MG63 (cell line): ENCODE data around the gene AADAC. TPM values are rescaled to one million over a fixed set of nuclear protein-coding genes. Genes with fewer than 3 reads are reported as not detected.
"Not testable (repeated sequence)": the region's sequence is repeated elsewhere in the genome, so short reads cannot be mapped to it uniquely, and the experiment has no call there.

Source experiments
- DNase-seq: peaks from one replicate; pipeline ENCODE4 v3.0.0-alpha.2; 2020
- H3K27me3 ChIP-seq: fragments of 250-450 bp; sonication (Bioruptor Pico); 2 replicates; pipeline ENCODE4 v1.5.1; 2020; ENCODE audit warnings: mild to moderate bottlenecking, moderate library complexity
- H3K36me3 ChIP-seq: fragments of 250-450 bp; sonication (Bioruptor Pico); 2 replicates; pipeline ENCODE4 v1.5.1; 2020; ENCODE audit warnings: mild to moderate bottlenecking, moderate library complexity
- H3K4me3 ChIP-seq: fragments of 250-450 bp; sonication (Bioruptor Pico); 2 replicates; pipeline ENCODE4 v1.5.1; 2020; ENCODE audit warnings: mild to moderate bottlenecking, moderate library complexity
- H3K9me3 ChIP-seq: fragments of 250-450 bp; sonication (Bioruptor Pico); 2 replicates; pipeline ENCODE4 v1.5.1; 2020; ENCODE audit warnings: mild to moderate bottlenecking, moderate library complexity
- total RNA-seq: library from RNA; depleted of rRNA; stranded (reverse); fragments of >200 nt; shearing (Covaris generic); gene quantifications from 2 replicates; pipeline ENCODE4 v1.2.3, GENCODE V29; 2014; ENCODE audit warnings: low replicate concordance; rRNA removed

The AADAC gene, protein sequence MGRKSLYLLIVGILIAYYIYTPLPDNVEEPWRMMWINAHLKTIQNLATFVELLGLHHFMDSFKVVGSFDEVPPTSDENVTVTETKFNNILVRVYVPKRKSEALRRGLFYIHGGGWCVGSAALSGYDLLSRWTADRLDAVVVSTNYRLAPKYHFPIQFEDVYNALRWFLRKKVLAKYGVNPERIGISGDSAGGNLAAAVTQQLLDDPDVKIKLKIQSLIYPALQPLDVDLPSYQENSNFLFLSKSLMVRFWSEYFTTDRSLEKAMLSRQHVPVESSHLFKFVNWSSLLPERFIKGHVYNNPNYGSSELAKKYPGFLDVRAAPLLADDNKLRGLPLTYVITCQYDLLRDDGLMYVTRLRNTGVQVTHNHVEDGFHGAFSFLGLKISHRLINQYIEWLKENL
- not detected in 2 replicates for total RNA-seq

DNA sequence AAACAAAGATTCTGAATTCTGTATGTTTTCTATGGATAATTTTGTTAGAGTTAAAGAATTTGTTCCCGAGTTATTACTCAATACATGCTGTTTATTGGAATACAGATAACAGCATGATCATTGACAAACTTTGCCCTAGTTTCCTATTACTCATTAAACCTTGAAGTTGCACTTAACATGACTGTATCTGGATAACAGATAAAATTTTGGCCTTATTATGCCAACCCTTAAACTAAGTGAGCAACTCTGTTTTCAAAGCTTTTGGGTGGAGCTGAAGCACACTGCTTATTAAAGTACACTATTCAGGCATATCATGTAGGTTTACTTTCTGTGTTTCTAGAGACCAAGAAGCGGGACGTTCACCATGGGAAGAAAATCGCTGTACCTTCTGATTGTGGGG lies at the start of gene AADAC:
AADAC (plus strand) TSS at position 318 of the 400 bp plus-strand sequence; CDS start at position 365, 47 bp downstream.
- Histone ChIP-seq H3K36me3 (no peaks in the 10 kb centered on the region), H3K9me3 (no peaks in the 10 kb centered on the region; the same call in 1 of the 2 replicates), H3K27me3 (no peaks in the 10 kb centered on the region), H3K4me3 (no peak within 1 kb of the TSS)
- DNase-seq = no peak

- H3K4me3 ChIP-seq, H3K36me3 ChIP-seq, H3K9me3 ChIP-seq, DNase-seq, H3K27me3 ChIP-seq: not testable (repeated sequence)
Observed at GRCh38 chr3:151764699-151765098, 49.2 kb upstream of the AADAC start.

GRCh38 chr3:151765685-151766084 lies 48.2 kb upstream of the AADAC start:
- Histone ChIP-seq H3K27me3 (no peaks in the 10 kb centered on the region), H3K4me3 (no peak overlapping the region), H3K36me3 (no peaks in the 10 kb centered on the region), H3K9me3 (peaks cover 3% of the 10 kb centered on the region)
- DNase-seq = no peak

DNA sequence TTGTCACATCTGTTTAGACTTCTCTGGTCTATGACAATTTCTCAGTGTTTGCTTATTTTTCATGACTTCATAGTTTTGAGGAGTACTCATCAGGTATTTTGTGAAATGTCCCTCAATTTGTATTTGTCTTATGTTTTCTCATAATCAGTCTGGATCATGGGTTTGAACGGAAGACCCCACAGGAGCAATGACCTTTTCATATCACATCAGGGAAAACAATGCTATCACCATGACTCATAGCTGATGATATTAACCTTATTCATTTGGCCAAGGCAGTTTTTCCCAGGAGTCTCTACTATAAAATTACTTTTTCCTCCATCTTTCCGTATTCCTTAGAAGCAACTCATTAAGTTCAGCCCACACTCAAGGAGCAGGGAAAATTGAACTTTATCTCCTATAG lies 47.5 kb upstream of the AADAC start:
- no peak for DNase-seq
- no peak overlapping the region for H3K4me3 ChIP-seq
- no peaks in the 10 kb centered on the region for H3K27me3 ChIP-seq
- peaks cover 3% of the 10 kb centered on the region for H3K9me3 ChIP-seq
- H3K36me3 ChIP-seq = no peaks in the 10 kb centered on the region

- no peaks in the 10 kb centered on the region for H3K36me3 ChIP-seq
- H3K9me3 ChIP-seq = peaks cover 3% of the 10 kb centered on the region
- no peak overlapping the region for H3K4me3 ChIP-seq
- no peak for DNase-seq
- H3K27me3 ChIP-seq = no peaks in the 10 kb centered on the region
Observed at GRCh38 chr3:151768393-151768930, 45.5 kb upstream of the AADAC start.

DNA sequence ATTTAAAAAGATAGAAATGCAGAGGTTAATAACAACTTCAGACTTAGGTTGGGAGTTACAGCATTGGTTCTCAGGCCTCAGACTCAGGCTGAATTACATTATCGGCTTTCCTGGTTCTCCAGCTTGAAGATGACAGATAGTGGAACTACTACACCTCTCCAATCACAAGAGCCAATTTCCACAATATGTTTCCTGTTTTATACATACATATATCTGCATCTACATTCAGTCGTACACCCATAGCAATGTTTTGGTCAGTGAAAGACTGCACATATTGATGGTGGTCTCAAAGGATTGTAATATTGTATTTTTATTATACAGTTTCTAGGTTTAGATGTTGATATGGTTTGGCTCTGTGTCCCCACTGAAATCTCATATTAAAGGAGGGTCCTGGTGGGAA lies 44.7 kb upstream of the AADAC start:
- Histone ChIP-seq H3K4me3 (no peak overlapping the region), H3K27me3 (no peaks in the 10 kb centered on the region), H3K9me3 (peaks cover 3% of the 10 kb centered on the region), H3K36me3 (no peaks in the 10 kb centered on the region)
- DNase-seq = no peak

GRCh38 chr3:151770956-151771355 lies 43.0 kb upstream of the AADAC start:
- Histone ChIP-seq H3K36me3 (no peaks in the 10 kb centered on the region), H3K9me3 (no peaks in the 10 kb centered on the region), H3K27me3 (no peaks in the 10 kb centered on the region), H3K4me3 (no peak overlapping the region)
- peak; percentile 59 for DNase-seq

DNA sequence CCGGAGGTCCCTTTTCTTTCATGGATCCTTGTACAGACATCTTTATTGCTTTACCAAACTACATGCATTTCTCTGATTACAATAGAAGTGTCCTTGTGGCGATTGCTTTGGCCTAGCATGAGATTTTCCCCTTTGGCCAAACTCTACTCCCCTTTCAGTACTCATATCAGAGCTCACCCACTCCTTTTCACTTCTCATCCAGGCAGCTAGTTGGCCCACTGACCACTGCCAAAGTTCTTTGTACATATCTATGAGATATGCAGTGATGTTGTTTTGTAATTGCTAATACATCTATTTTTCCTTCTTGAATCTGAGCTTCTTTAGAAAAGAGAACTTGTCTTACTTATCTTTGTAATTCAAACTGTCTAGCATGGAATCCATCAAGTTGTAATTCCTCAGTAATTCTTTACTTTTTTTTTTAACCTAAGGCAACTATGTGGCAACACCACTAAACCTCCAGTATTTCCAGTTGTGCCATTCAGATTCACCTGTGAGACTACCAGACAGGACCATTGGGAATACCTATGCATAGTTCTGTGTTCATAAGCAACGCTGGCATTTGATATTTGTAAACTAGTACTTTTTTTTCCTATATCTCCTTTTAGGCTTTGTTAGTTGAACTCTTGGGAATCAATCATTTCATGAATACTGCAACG lies 41.0 kb upstream of the AADAC start:
- no peak for DNase-seq
- Histone ChIP-seq H3K27me3 (no peaks in the 10 kb centered on the region), H3K36me3 (no peaks in the 10 kb centered on the region), H3K4me3 (no peak overlapping the region), H3K9me3 (no peaks in the 10 kb centered on the region)

DNA sequence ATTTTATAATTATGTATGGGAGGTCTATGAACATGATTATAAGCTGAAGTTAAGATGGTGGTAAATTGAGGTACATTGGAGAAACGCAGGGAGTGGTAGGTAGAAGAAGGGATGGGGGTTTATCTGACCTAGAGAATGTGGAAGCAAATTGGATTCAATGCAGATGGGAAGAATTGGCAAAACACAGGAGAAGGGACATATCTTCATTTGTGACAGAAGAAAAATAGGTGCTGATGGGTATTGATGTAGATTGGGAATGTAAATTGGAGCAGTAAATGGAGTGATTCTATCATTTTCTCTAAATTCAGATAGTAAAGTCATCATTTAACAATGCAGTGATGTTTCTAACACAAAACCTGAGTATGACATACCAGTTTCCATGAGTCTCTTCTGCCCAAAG lies 39.7 kb upstream of the AADAC start:
- no peak for DNase-seq
- Histone ChIP-seq H3K4me3 (no peak overlapping the region), H3K9me3 (no peaks in the 10 kb centered on the region), H3K36me3 (no peaks in the 10 kb centered on the region), H3K27me3 (no peaks in the 10 kb centered on the region)

GRCh38 chr3:151774910-151775309 lies 39.0 kb upstream of the AADAC start:
- Histone ChIP-seq H3K9me3 (no peaks in the 10 kb centered on the region), H3K27me3 (no peaks in the 10 kb centered on the region), H3K36me3 (no peaks in the 10 kb centered on the region), H3K4me3 (no peak overlapping the region)
- DNase-seq = no peak

DNA sequence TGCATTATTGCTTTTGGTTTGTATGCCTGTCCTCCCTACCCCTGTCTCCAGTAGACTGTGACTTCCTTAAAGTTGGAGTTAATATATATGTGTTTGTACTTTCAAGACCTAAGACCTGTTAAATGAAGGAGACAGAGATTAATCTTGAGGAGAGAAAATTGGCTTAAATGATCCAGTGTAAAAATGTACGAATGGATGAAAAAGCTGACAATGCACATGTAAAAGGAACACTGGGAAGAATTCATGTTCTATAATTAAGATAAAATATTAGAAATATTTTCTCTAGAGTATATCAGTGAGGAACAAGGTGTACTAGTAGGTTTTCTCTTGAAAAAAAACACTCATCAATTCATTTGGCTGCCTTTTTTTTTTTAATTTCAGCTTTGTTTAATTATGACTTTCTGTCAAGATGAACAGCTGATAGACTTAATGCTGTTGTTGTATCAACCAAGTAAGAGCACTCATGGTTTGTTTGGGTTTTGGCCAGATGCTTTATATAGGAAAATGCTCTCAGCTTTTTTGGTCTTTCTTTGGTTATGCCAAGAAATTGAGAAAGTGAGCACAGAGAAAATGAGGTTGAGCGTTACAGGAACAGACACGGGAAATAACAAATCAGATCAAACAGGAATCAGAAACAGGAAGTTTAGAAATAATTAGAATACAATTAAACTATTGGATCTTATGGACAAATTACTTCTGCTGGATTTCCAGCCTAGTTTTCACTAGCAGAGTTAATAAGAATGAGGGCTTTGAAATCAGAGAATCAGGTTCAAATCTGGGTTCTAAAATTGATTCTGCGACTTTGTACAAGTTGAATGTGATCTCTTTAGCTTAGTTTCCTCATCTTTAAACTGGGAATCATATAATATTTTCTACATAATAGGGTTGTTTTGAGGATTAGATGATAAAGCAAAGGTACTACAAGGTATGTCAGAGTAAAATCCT lies 38.3 kb upstream of the AADAC start:
- Histone ChIP-seq H3K4me3 (no peak overlapping the region), H3K27me3 (no peaks in the 10 kb centered on the region), H3K36me3 (no peaks in the 10 kb centered on the region), H3K9me3 (no peaks in the 10 kb centered on the region)
- DNase-seq = no peak

GRCh38 chr3:151776259-151776740 lies 37.6 kb upstream of the AADAC start:
- DNase-seq = no peak

DNA sequence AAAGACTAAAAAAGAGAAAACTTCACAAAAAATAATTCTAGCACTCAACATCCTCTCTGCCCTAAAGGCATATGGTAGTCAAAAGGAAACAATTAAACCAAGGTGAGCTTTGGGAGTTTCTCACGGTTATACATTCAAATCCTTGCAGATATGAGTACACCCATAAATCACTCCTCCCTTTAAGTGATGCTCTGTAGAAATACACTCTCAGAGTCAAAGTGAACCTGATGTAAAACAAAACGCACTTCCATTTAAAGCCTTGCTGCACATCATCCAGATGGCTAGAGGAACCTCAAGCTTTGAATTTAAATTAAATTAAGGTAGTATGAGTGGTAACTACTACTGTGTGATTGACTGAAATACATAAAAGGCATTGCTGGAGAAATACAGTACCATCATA lies 36.0 kb upstream of the AADAC start:
- no peak for DNase-seq

More at GRCh38 chr3:151776259-151776740, 37.6 kb upstream of the AADAC start:
- no peaks in the 10 kb centered on the region for H3K36me3 ChIP-seq
- no peaks in the 10 kb centered on the region for H3K9me3 ChIP-seq
- no peaks in the 10 kb centered on the region for H3K27me3 ChIP-seq
- H3K4me3 ChIP-seq = no peak overlapping the region

DNA sequence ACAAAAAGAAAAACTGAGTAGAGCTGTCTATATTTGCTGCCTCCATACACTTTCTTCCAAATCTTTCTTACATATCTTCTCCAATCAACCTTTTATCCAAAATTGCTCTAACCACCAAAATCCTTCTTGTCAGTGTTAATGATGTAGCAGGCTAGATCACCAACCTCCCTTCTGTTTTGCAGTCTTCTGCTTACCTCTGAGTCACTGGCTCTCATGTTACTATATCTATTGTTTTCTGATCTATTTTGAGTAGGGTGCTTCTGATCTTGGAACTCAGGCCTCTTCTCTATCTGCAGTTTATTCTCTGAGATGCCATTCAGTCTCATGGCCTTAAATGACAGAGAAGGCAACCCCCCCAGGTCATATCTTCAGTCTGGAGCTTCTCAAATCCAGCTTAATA lies 26.3 kb upstream of the AADAC start:
- no peak for DNase-seq
- Histone ChIP-seq H3K4me3 (no peak overlapping the region), H3K27me3 (no peaks in the 10 kb centered on the region), H3K9me3 (no peaks in the 10 kb centered on the region), H3K36me3 (no peaks in the 10 kb centered on the region)

More for the DNA sequence above, 36.0 kb upstream of the AADAC start:
- H3K4me3 ChIP-seq = no peak overlapping the region
- no peaks in the 10 kb centered on the region for H3K36me3 ChIP-seq
- no peaks in the 10 kb centered on the region for H3K9me3 ChIP-seq
- no peaks in the 10 kb centered on the region for H3K27me3 ChIP-seq

GRCh38 chr3:151788401-151788800 lies 25.5 kb upstream of the AADAC start:
- no peak for DNase-seq
- H3K27me3 ChIP-seq = no peaks in the 10 kb centered on the region
- H3K36me3 ChIP-seq = no peaks in the 10 kb centered on the region
- H3K9me3 ChIP-seq = no peaks in the 10 kb centered on the region
- no peak overlapping the region for H3K4me3 ChIP-seq

GRCh38 chr3:151789853-151790463 lies 24.0 kb upstream of the AADAC start:
- Histone ChIP-seq H3K9me3 (no peaks in the 10 kb centered on the region), H3K27me3 (no peaks in the 10 kb centered on the region), H3K4me3 (no peak overlapping the region), H3K36me3 (no peaks in the 10 kb centered on the region)
- DNase-seq = no peak
